Astrocyte (in vitro differentiated cells and primary cell): ENCODE results near the gene MZB1. TPM values are rescaled to one million over a fixed set of nuclear protein-coding genes. Genes with fewer than 3 reads are reported as not detected.
"Not testable (repeated sequence)": the region's sequence is repeated elsewhere in the genome, so short reads cannot be mapped to it uniquely, and the experiment has no call there.

Source experiments
- DNase-seq: peaks from one replicate; pipeline ENCODE4 v3.0.0-alpha.2; 2010; ENCODE audit warnings: low read depth
- FAIRE-seq: peaks from 2 replicates; lab custom pipeline; 2011; peaks lifted over from hg19 to GRCh38; lab: Jason Lieb, UNC
- H2AFZ ChIP-seq: 2 replicates; pipeline ENCODE4 v1.6.0; 2012; ENCODE audit warnings: low read depth, low read length, inconsistent platforms
- H3K27ac ChIP-seq: 2 replicates; pipeline ENCODE4 v1.5.1; 2011; ENCODE audit warnings: low read depth, low read length, inconsistent platforms
- H3K27me3 ChIP-seq: 2 replicates; pipeline ENCODE4 v1.6.0; 2011; ENCODE audit warnings: low read length, inconsistent platforms; ENCODE audit not compliant: insufficient read depth
- H3K36me3 ChIP-seq: 2 replicates; pipeline ENCODE4 v1.5.1; 2011; ENCODE audit warnings: low read length, inconsistent platforms; ENCODE audit not compliant: insufficient read depth
- H3K4me1 ChIP-seq: 2 replicates; pipeline ENCODE4 v1.5.1; 2011; ENCODE audit warnings: low read length, inconsistent platforms; ENCODE audit not compliant: insufficient read depth
- H3K4me2 ChIP-seq: 2 replicates; pipeline ENCODE4 v1.6.0; 2012; ENCODE audit warnings: low read length, inconsistent platforms
- H3K4me3 ChIP-seq: 2 replicates; pipeline ENCODE4 v1.5.1; 2011; ENCODE audit warnings: low read depth, mild to moderate bottlenecking, low read length, inconsistent platforms; ENCODE audit not compliant: insufficient read depth
- H3K79me2 ChIP-seq: 2 replicates; pipeline ENCODE4 v1.6.0; 2012; ENCODE audit warnings: mild to moderate bottlenecking, low read length, inconsistent platforms; ENCODE audit not compliant: insufficient read depth
- H3K9ac ChIP-seq: 2 replicates; pipeline ENCODE4 v1.6.0; 2012; ENCODE audit warnings: mild to moderate bottlenecking, low read length, inconsistent platforms
- H3K9me3 ChIP-seq: 2 replicates; pipeline ENCODE4 v1.5.1; 2012; ENCODE audit warnings: low read depth, mild to moderate bottlenecking, low read length, inconsistent platforms; ENCODE audit not compliant: insufficient read depth
- H4K20me1 ChIP-seq: 2 replicates; pipeline ENCODE4 v1.6.0; 2012; ENCODE audit warnings: low read length, inconsistent platforms; ENCODE audit not compliant: insufficient read depth
- H3K27ac Mint-ChIP-seq: one replicate; pipeline ENCODE4 v1.8.0; 2021; ENCODE audit warnings: mild to moderate bottlenecking, mixed read lengths; ENCODE audit not compliant: unreplicated experiment
- H3K27me3 Mint-ChIP-seq: one replicate; pipeline ENCODE4 v1.8.0; 2021; ENCODE audit warnings: low read depth, mixed read lengths; ENCODE audit not compliant: unreplicated experiment
- H3K36me3 Mint-ChIP-seq: one replicate; pipeline ENCODE4 v1.8.0; 2021; ENCODE audit warnings: low read depth, mixed read lengths; ENCODE audit not compliant: unreplicated experiment
- H3K4me1 Mint-ChIP-seq: one replicate; pipeline ENCODE4 v1.8.0; 2021; ENCODE audit warnings: low read depth, mixed read lengths; ENCODE audit not compliant: unreplicated experiment
- H3K4me3 Mint-ChIP-seq: one replicate; pipeline ENCODE4 v1.8.0; 2021; ENCODE audit warnings: mild to moderate bottlenecking, moderate library complexity, mixed read lengths; ENCODE audit not compliant: unreplicated experiment
- H3K9me3 Mint-ChIP-seq: one replicate; pipeline ENCODE4 v1.8.0; 2021; ENCODE audit warnings: mild to moderate bottlenecking, mixed read lengths; ENCODE audit not compliant: unreplicated experiment
- EZH2 ChIP-seq: IDR thresholded peaks from 2 replicates; pipeline ENCODE4 v1.6.1; 2012; ENCODE audit warnings: mild to moderate bottlenecking, low read length, inconsistent platforms; ENCODE audit not compliant: insufficient read depth
- total RNA-seq: library from RNA; stranded (reverse); gene quantifications from 2 replicates; pipeline ENCODE4 v1.2.1, GENCODE V29; 2021
- TF ChIP-seq, protein P1 (sequence below): IDR thresholded peaks from 2 replicates; pipeline ENCODE4 v1.5.1; 2011; ENCODE audit warnings: low read depth, mild to moderate bottlenecking, inconsistent platforms, low read length, moderate library complexity; ENCODE audit not compliant: insufficient read depth

MZB1 gene
- total RNA-seq, 1 donor from 2014 or later, result not detected

DNA sequence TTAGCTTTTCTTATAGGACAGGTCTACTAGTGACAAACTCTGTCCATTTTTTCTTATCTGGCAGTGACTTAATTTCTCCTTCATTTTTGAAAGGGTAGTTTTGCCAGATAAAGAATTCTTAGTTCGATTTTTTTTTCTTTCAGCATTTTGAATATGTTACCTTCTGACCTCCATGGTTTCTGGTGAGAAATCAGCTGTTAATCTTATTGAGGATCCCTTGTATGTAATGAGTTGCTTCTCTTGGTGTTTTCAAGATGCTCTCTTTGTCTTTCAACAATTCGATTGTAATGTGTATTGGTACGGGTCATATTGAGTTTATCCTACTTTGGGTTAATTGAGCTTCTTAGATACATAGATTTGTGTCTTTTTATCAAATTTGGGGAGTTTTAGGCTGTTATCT lies 35.5 kb downstream of the MZB1 start:
- H3K9me3 ChIP-seq, result no peaks in the 10 kb centered on the region
- H3K36me3 Mint-ChIP-seq, result peaks cover 18% of the 10 kb centered on the region
- peaks cover 99% of the 10 kb centered on the region for H3K79me2 ChIP-seq
- no peak overlapping the region for H2AFZ ChIP-seq
- H3K4me2 ChIP-seq, result no peak overlapping the region
- no peaks in the 10 kb centered on the region for H3K4me1 ChIP-seq
- no peaks in the 10 kb centered on the region for H3K27me3 ChIP-seq
- H3K27me3 Mint-ChIP-seq, result no peaks in the 10 kb centered on the region
- no peak overlapping the region for H3K4me3 ChIP-seq
- H3K27ac ChIP-seq, result no peak overlapping the region
- H3K9ac ChIP-seq, result no peak overlapping the region
- no peak for FAIRE-seq
- no peak overlapping the region for H3K27ac Mint-ChIP-seq
- no peak for DNase-seq
- H3K4me3 Mint-ChIP-seq, result no peak overlapping the region
- TF ChIP-seq, protein P1, sequence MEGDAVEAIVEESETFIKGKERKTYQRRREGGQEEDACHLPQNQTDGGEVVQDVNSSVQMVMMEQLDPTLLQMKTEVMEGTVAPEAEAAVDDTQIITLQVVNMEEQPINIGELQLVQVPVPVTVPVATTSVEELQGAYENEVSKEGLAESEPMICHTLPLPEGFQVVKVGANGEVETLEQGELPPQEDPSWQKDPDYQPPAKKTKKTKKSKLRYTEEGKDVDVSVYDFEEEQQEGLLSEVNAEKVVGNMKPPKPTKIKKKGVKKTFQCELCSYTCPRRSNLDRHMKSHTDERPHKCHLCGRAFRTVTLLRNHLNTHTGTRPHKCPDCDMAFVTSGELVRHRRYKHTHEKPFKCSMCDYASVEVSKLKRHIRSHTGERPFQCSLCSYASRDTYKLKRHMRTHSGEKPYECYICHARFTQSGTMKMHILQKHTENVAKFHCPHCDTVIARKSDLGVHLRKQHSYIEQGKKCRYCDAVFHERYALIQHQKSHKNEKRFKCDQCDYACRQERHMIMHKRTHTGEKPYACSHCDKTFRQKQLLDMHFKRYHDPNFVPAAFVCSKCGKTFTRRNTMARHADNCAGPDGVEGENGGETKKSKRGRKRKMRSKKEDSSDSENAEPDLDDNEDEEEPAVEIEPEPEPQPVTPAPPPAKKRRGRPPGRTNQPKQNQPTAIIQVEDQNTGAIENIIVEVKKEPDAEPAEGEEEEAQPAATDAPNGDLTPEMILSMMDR, result no peak
- no peak for TF ChIP-seq EZH2
- no peaks in the 10 kb centered on the region for H3K9me3 Mint-ChIP-seq
- peaks cover 4% of the 10 kb centered on the region for H3K4me1 Mint-ChIP-seq
- H4K20me1 ChIP-seq, result peaks cover 99% of the 10 kb centered on the region
- H3K36me3 ChIP-seq, result peaks cover 3% of the 10 kb centered on the region

DNA sequence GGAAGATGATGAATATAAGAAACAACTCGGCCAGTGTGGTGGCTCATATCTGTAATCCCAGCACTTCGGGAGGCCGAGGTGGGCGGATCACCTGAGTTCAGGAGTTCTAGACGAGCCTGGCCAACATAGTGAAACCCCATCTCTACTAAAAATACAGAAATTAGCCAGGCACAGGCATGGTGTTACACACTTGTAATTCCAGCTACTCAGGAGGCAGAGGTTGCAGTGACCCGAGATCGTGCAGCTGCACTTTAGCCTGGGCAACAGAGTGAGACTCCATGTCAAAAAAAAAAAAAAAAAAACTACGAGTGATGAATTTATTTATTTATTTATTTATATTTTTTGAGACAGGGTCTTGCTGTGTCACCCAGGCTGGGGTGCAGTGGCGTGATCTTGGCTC lies 41.9 kb downstream of the MZB1 start:
- H3K27ac Mint-ChIP-seq, FAIRE-seq, H3K9me3 Mint-ChIP-seq: not testable (repeated sequence)

DNA sequence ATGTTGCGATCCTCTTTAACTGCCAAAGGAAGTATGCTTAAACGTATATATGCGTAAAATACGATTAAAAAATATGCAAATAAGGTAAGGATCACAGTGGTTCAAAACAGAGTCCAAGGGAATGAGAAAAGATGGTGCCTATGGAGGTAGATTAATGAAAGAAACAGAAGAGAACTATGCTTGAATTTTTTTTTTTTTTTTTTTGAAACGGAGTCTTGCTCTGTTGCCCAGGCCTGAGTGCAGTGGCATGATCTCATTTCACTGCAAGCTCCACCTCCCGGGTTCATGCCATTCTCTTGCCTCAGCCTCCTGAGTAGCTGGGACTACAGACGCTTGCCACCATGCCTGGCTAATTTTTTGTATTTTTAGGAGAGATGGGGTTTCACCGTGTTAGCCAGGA lies 44.3 kb downstream of the MZB1 start:
- H3K9ac ChIP-seq, H2AFZ ChIP-seq, H3K9me3 ChIP-seq, H3K27ac Mint-ChIP-seq, H3K36me3 Mint-ChIP-seq, H3K9me3 Mint-ChIP-seq, H3K27me3 Mint-ChIP-seq, H3K27ac ChIP-seq, H3K4me3 ChIP-seq, H3K36me3 ChIP-seq, H3K27me3 ChIP-seq, DNase-seq, FAIRE-seq, H3K4me3 Mint-ChIP-seq, H3K4me2 ChIP-seq: not testable (repeated sequence)
- H3K4me1 Mint-ChIP-seq, result peaks cover 16% of the 10 kb centered on the region
- H3K4me1 ChIP-seq, result peaks cover 14% of the 10 kb centered on the region
- H4K20me1 ChIP-seq, result peaks cover 70% of the 10 kb centered on the region
- H3K79me2 ChIP-seq, result peaks cover 87% of the 10 kb centered on the region

More for the DNA sequence above, 41.9 kb downstream of the MZB1 start:
- not testable (repeated sequence) for H3K9me3 ChIP-seq, H3K4me3 ChIP-seq, H3K4me2 ChIP-seq, H3K36me3 ChIP-seq, H3K4me1 ChIP-seq, H3K27ac ChIP-seq, H3K9ac ChIP-seq, H3K36me3 Mint-ChIP-seq, H2AFZ ChIP-seq, H3K4me3 Mint-ChIP-seq, DNase-seq, H3K27me3 ChIP-seq, H3K27me3 Mint-ChIP-seq
- peaks cover 88% of the 10 kb centered on the region for H4K20me1 ChIP-seq
- peaks cover 100% of the 10 kb centered on the region for H3K79me2 ChIP-seq
- peaks cover 12% of the 10 kb centered on the region for H3K4me1 Mint-ChIP-seq
